GM23338 (cell line): ENCODE results near the gene ZSCAN21. TPM values are rescaled to one million over a fixed set of nuclear protein-coding genes. Genes with fewer than 3 reads are reported as not detected.

ENCODE experiments used
- ATAC-seq: fragments of 200-7000 bp; cut with Tn5 transposase; 3 replicates; pipeline ENCODE4 v1.9.1; 2020
- DNase-seq: peaks from one replicate; pipeline ENCODE4 v3.0.0-alpha.2; 2015; ENCODE audit warnings: low spot score
- H2AFZ ChIP-seq: fragments of 200-600 bp; sonication (generic); 2 replicates; pipeline ENCODE4 v1.8.0; 2016; ENCODE audit warnings: antibody characterized with exemption, mild to moderate bottlenecking, moderate library complexity
- H3F3A ChIP-seq: fragments of 200-600 bp; sonication (generic); replicated peaks from 2 replicates; pipeline ENCODE4 v1.8.0; 2017; ENCODE audit warnings: antibody characterized with exemption, mixed run types, low read depth
- H3K27ac ChIP-seq: fragments of 200-600 bp; sonication (generic); 2 replicates; pipeline ENCODE4 v1.6.1; 2016; ENCODE audit warnings: low read depth
- H3K27me3 ChIP-seq: fragments of 200-600 bp; sonication (generic); 2 replicates; pipeline ENCODE4 v1.8.0; 2016; ENCODE audit warnings: mild to moderate bottlenecking, mixed run types, moderate library complexity; ENCODE audit not compliant: insufficient read depth
- H3K36me3 ChIP-seq: fragments of 200-600 bp; sonication (generic); 2 replicates; pipeline ENCODE4 v1.8.0; 2016; ENCODE audit warnings: mild to moderate bottlenecking; ENCODE audit not compliant: insufficient read depth
- H3K4me1 ChIP-seq: fragments of 200-600 bp; sonication (generic); 2 replicates; pipeline ENCODE4 v1.8.0; 2016; ENCODE audit warnings: mild to moderate bottlenecking, moderate library complexity; ENCODE audit not compliant: insufficient read depth
- H3K4me2 ChIP-seq: fragments of 200-600 bp; sonication (generic); 2 replicates; pipeline ENCODE4 v1.7.1; 2017; ENCODE audit warnings: mixed run types
- H3K4me3 ChIP-seq: fragments of 200-600 bp; sonication (generic); 2 replicates; pipeline ENCODE4 v1.6.1; 2016; ENCODE audit warnings: mixed run types
- H3K79me2 ChIP-seq: fragments of 200-600 bp; sonication (generic); replicated peaks from 2 replicates; pipeline ENCODE4 v1.8.0; 2017; ENCODE audit warnings: mild to moderate bottlenecking; ENCODE audit not compliant: insufficient read depth
- H3K9me2 ChIP-seq: fragments of 200-600 bp; sonication (generic); 2 replicates; pipeline ENCODE4 v1.8.0; 2017; ENCODE audit not compliant: insufficient read depth
- H4K20me1 ChIP-seq: fragments of 200-600 bp; sonication (generic); replicated peaks from 2 replicates; pipeline ENCODE4 v1.8.0; 2017; ENCODE audit warnings: mild to moderate bottlenecking; ENCODE audit not compliant: insufficient read depth
- H3K27ac Mint-ChIP-seq: 2 replicates; pipeline ENCODE4 v1.8.0; 2020; ENCODE audit warnings: inconsistent platforms, mild to moderate bottlenecking, moderate library complexity, mixed read lengths
- H3K27me3 Mint-ChIP-seq: 3 replicates; pipeline ENCODE4 v1.8.0; 2022; ENCODE audit warnings: low read depth, mild to moderate bottlenecking, moderate library complexity, mixed read lengths, inconsistent platforms; ENCODE audit not compliant: insufficient read depth, poor library complexity
- H3K36me3 Mint-ChIP-seq: 3 replicates; pipeline ENCODE4 v1.8.0; 2021; ENCODE audit warnings: low read depth, mild to moderate bottlenecking, inconsistent platforms, moderate library complexity, mixed read lengths
- H3K4me1 Mint-ChIP-seq: 3 replicates; pipeline ENCODE4 v1.8.0; 2020; ENCODE audit warnings: mild to moderate bottlenecking, inconsistent platforms, mixed read lengths
- H3K4me3 Mint-ChIP-seq: 3 replicates; pipeline ENCODE4 v1.8.0; 2021; ENCODE audit warnings: moderate library complexity, mild to moderate bottlenecking, inconsistent platforms, mixed read lengths
- H3K9me3 Mint-ChIP-seq: 3 replicates; pipeline ENCODE4 v1.8.0; 2020; ENCODE audit warnings: moderate library complexity, mild to moderate bottlenecking, inconsistent platforms, mixed read lengths
- CREB1 ChIP-seq: fragments of 250-450 bp; sonication (Bioruptor Pico); IDR thresholded peaks from 2 replicates; pipeline ENCODE4 v1.5.0; 2020; ENCODE audit warnings: low read depth, mild to moderate bottlenecking, moderate library complexity
- CTCF ChIP-seq, 2 experiments: fragments of 200-600 bp in 1 of 2; sonication (generic) in 1 of 2; conservative IDR thresholded peaks; 2 replicates each; pipeline versions ENCODE4 v1.5.1 to v1.6.1; 2016 to 2017; ENCODE audit warnings: antibody characterized with exemption in 2 of 2, low read depth in 2 of 2, mild to moderate bottlenecking in 2 of 2, moderate library complexity in 1 of 2
- EZH2 ChIP-seq: fragments of 200-600 bp; sonication (generic); IDR thresholded peaks from one replicate; pipeline ENCODE4 v1.8.0; 2017; ENCODE audit warnings: antibody characterized with exemption, mild to moderate bottlenecking, low read depth; ENCODE audit not compliant: unreplicated experiment
- EZH2phosphoT487 ChIP-seq: fragments of 200-600 bp; sonication (generic); IDR thresholded peaks from one replicate; pipeline ENCODE4 v1.8.1; 2018; ENCODE audit warnings: antibody characterized with exemption; ENCODE audit not compliant: unreplicated experiment
- JUNB ChIP-seq: IDR thresholded peaks from one replicate; pipeline ENCODE4 v1.6.1; 2016; ENCODE audit warnings: antibody characterized with exemption; ENCODE audit not compliant: unreplicated experiment
- NANOG ChIP-seq: IDR thresholded peaks from 2 replicates; pipeline ENCODE4 v1.6.1; 2016; ENCODE audit warnings: antibody characterized with exemption, borderline replicate concordance
- STAT1 ChIP-seq: IDR thresholded peaks from one replicate; pipeline ENCODE4 v1.6.1; 2016; ENCODE audit warnings: antibody characterized with exemption; ENCODE audit not compliant: unreplicated experiment
- ZNF114 ChIP-seq: fragments of 250-450 bp; sonication (Bioruptor Pico); IDR thresholded peaks from 2 replicates; pipeline ENCODE4 v1.5.0; 2020; ENCODE audit warnings: mild to moderate bottlenecking, moderate library complexity
- ZNF462 ChIP-seq: fragments of 250-450 bp; sonication (Bioruptor Pico); IDR thresholded peaks from 2 replicates; pipeline ENCODE4 v1.5.0; 2020; ENCODE audit warnings: mild to moderate bottlenecking, moderate library complexity
- polyA plus RNA-seq: library from polyadenylated mRNA; unstranded; fragments of >200 nt; fragmentation: Nextera tagmentation; extraction: Ambion mirVana; gene quantifications from 2 replicates; pipeline ENCODE4 v1.2.1, GENCODE V29; 2016
- total RNA-seq: library from RNA; depleted of rRNA; stranded (reverse); fragments of >200 nt; shearing (Covaris generic); gene quantifications from 2 replicates; pipeline ENCODE4 v1.2.3, GENCODE V29; 2014
- TF ChIP-seq, protein P1 (sequence below): IDR thresholded peaks from 2 replicates; pipeline ENCODE4 v1.6.1; 2016; ENCODE audit warnings: antibody characterized with exemption
- TF ChIP-seq, protein P2 (sequence below): IDR thresholded peaks from one replicate; pipeline ENCODE4 v1.6.1; 2018; ENCODE audit warnings: antibody characterized with exemption; ENCODE audit not compliant: unreplicated experiment

Gene ZSCAN21
- total and polyA plus RNA-seq, 2 experiments from 2014 or later = 15.7 to 21.8 TPM

DNA sequence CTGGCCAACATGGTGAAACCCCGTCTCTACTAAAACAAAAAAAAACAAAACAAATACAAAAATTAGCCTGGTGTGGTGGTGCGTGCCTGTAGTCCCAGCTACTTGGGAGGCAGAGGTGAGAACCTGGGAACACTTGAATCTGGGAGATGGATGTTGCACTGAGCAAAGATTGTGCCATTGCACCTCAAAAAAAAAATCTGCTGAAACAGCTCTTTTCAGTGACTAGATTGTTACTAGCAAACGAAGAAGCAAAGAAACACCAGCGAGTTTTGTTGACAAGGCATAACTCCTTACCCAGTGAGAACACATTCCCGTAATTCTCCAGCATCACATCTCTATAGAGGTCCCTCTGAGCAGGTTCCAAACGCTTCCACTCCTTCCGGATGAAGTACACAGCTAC lies 25.3 kb downstream of the ZSCAN21 start:
- peaks cover under 1% of the 10 kb centered on the region; the same call in 1 of the 2 replicates for H3K4me1 ChIP-seq
- Mint-ChIP-seq H3K27me3 (peaks cover 23% of the 10 kb centered on the region), H3K4me1 (peaks cover 3% of the 10 kb centered on the region; the same call in 1 of the 3 replicates), H3K27ac (no peak overlapping the region), H3K4me3 (no peak overlapping the region), H3K36me3 (peaks cover 100% of the 10 kb centered on the region), H3K9me3 (peaks cover 78% of the 10 kb centered on the region)
- H3F3A ChIP-seq = peaks cover 55% of the 10 kb centered on the region
- ATAC-seq (no peak), DNase-seq (no peak)
- no peak overlapping the region for H3K4me3 ChIP-seq
- no peak overlapping the region for H3K27ac ChIP-seq
- TF ChIP-seq, protein P1, sequence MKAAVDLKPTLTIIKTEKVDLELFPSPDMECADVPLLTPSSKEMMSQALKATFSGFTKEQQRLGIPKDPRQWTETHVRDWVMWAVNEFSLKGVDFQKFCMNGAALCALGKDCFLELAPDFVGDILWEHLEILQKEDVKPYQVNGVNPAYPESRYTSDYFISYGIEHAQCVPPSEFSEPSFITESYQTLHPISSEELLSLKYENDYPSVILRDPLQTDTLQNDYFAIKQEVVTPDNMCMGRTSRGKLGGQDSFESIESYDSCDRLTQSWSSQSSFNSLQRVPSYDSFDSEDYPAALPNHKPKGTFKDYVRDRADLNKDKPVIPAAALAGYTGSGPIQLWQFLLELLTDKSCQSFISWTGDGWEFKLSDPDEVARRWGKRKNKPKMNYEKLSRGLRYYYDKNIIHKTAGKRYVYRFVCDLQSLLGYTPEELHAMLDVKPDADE = no peak
- TF ChIP-seq NANOG (no peak), ZNF114 (CRISPR knock-in tag) (no peak), EZH2 (no peak), STAT1 (no peak), ZNF462 (CRISPR knock-in tag) (no peak), CTCF (conservative IDR thresholded peaks at IDR 0.05; ENCODE audit: low read depth in 2 of 2) (no peak), JUNB (no peak), EZH2phosphoT487 (no peak), CREB1 (CRISPR knock-in tag) (no peak)
- TF ChIP-seq, protein P2, sequence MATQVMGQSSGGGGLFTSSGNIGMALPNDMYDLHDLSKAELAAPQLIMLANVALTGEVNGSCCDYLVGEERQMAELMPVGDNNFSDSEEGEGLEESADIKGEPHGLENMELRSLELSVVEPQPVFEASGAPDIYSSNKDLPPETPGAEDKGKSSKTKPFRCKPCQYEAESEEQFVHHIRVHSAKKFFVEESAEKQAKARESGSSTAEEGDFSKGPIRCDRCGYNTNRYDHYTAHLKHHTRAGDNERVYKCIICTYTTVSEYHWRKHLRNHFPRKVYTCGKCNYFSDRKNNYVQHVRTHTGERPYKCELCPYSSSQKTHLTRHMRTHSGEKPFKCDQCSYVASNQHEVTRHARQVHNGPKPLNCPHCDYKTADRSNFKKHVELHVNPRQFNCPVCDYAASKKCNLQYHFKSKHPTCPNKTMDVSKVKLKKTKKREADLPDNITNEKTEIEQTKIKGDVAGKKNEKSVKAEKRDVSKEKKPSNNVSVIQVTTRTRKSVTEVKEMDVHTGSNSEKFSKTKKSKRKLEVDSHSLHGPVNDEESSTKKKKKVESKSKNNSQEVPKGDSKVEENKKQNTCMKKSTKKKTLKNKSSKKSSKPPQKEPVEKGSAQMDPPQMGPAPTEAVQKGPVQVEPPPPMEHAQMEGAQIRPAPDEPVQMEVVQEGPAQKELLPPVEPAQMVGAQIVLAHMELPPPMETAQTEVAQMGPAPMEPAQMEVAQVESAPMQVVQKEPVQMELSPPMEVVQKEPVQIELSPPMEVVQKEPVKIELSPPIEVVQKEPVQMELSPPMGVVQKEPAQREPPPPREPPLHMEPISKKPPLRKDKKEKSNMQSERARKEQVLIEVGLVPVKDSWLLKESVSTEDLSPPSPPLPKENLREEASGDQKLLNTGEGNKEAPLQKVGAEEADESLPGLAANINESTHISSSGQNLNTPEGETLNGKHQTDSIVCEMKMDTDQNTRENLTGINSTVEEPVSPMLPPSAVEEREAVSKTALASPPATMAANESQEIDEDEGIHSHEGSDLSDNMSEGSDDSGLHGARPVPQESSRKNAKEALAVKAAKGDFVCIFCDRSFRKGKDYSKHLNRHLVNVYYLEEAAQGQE = no peak
- H3K79me2 ChIP-seq = peaks cover 57% of the 10 kb centered on the region
- no peaks in the 10 kb centered on the region for H3K9me2 ChIP-seq
- H3K4me2 ChIP-seq = no peak overlapping the region
- H3K27me3 ChIP-seq = 0 out of 2 replicates have a peak, but pooled peaks cover 5% of the 10 kb centered on the region
- H2AFZ ChIP-seq = no peak overlapping the region
- H3K36me3 ChIP-seq = peaks cover 99% of the 10 kb centered on the region
- H4K20me1 ChIP-seq = peaks cover 16% of the 10 kb centered on the region
